Stimulated activated CD4-positive, alpha-beta T cell treated with anti-CD3 and anti-CD28 coated beads, Interleukin-15, amount 100 ng/mL, for 48 hours (primary cell): ENCODE measurements around the gene CTSD.

Experiments
- DNase-seq, 2 donors: peaks; one replicate each; pipeline ENCODE4 v3.0.0-alpha.2; 2020; ENCODE audit warnings: low read depth in 2 of 2

The CTSD gene

DNA sequence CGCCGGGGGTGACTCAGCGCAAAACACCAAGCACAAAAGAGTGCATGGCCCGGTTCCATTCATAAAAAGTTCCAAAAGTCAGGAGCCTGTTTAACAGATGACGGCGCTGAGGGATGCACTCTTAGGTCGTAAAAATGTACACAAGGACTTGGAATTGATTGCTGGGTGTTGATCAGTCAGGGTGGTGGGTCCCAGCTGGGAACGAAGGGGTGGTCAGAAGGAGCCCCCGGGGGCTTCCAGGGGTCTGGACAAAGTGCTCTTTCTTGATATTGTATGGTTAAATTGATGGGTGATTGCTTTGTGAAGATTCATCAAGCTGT lies 34.1 kb downstream of the CTSD start:
- no peak for DNase-seq

DNA sequence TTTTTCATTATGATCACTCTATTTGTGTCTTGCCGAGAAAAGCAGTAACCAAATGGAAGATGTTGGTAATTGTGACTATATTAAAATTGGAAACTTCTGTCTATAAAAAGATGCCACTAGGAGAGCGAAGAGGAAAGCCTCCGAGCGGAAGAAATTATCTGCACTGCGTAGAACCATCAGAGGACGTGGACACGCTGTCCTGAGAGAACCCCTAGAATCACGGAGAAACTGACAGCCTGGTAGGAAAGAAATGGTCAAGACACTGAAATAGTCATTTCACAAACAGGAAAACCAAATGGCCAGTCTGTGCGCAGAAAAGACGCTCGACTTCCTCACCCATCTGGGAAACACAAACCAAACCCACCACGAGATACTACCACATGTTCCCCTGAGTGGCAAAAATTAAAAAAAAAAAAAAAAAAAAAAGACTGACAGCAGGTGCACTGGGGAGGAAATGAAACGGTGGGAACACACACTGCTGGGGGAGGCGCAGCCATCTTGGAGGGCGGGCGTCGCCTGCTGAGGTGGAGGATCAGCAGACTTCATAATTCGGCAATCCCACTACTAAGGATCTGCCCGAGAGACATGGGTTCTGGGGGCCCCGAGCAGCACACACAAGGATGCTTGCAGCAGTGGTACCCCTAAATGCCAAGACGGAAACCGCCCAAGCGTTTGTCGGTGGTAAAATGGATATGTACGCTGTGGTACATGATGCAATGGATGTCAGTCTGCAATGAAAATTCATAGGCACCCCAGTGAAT lies 34.6 kb downstream of the CTSD start:
- DNase-seq = no peak

DNA sequence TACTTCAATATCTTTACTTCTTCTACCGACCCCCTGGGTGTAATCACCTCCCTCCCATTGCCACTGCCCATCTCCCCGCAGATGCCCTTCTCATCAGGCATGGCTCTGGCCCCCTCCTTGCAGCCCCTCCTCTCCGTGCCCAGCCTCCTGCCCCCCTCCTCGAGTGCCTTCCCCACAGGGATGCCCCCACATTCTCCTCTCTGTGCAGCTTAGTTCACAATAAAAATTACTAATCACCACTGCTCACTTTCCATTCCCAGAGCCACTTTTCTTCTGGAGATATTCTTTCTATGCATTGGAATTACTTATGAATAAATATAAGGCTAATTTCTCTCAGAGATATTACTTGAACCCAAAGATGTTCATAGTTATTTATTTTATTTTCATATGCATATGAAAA lies 35.4 kb downstream of the CTSD start:
- DNase-seq = no peak

DNA sequence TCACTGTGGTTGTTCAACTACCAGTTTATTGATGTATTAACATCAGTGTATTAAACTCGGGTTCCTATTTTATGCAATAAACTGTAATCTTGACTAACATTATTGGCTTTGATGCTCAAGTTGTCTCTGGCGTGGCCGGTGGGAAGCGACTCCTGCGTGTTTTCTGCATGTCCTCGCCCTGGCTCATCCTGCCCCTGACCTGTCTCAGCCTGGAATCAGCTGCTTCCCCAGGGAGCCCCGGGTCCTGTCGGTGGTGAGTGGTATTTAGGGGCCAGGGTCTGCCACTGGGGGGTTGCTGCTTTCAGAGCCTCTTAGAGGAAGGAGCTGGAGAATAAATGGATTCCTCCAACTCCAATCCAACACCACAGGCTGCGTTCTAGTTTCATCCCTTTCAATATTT lies 35.9 kb downstream of the CTSD start:
- DNase-seq = no peak

DNA sequence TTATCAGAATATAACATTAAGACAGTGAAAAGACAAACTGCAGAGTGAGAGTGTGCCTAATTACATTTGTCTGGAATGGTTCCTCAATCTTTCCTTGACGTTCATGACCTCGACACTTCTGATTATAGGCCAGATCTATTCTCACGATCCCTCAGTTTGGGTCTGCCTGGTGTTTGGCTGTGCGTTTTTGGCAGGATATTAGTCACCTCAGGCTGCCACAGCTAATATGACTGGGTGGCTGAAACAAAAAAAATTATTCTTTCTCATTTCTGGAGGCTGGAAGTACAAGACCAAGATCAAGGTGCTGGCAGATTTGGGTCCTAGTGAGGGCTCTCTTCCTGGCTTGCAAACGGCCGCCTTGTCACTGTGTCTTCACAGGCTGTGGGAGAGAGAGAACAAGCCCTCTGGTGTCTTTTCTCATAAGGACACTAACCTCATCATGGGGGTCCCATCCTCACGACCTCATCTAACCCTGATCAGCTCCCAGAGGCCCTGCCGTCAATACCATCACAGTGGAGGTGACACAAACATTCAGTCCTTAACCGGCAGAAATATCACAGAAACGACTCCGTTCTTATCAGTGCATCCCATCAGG lies 36.5 kb downstream of the CTSD start:
- no peak for DNase-seq

DNA sequence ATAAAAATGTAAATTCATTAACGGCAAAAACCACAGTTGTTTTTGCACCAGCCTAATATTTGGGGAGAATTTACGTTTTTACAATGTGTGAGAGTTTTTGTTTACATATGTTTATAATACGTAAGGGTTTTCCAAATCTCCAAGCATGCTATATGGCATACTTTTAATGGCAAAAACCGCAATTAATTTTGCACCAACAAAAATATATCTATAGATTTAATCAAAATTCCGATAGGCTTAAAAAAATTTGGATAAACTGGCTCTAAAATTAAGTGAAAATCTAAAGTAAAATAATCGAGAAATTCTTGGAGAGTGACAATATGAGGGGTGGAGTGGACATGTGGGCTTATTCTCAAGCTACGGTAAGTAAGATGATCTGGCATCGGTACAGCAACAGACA lies 43.9 kb downstream of the CTSD start:
- no peak for DNase-seq

DNA sequence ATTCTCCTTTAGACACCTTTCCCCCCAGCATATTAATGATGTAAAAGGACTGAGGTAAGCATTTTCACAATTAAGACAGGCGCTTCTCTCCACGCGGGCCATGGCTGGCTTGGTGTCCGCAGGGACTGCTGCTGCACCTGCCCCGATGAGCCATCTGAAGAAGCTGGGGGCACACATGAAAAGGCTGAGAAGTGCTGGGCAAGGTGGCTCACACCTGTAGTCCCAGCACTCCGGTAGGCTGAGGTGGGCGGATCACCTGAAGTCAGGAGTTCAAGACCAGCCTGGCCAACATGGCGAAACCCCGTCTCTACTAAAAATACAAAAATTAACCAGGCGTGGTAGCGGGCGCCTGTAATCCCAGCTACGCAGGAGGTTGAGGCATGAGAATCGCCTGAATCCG lies 45.4 kb downstream of the CTSD start:
- no peak for DNase-seq

DNA sequence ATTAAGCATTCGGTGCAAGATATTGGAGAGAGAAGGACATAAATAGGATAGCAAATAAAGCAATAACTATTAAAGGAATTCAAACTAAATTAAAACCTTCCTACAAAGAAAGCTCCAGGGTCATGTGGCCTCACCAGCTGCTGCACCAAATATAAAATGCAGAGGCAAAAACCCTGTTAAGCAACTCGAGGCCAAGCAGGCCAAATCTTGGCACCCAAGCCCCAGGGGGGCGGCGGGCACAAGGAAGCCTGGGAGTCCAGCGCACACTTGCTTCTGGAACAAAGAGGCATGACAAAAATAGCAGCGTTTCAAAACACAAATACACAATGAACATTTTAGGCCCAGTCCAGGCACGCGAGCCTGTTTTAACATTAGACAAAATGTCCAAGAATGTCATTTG lies 46.0 kb downstream of the CTSD start:
- DNase-seq = no peak

DNA sequence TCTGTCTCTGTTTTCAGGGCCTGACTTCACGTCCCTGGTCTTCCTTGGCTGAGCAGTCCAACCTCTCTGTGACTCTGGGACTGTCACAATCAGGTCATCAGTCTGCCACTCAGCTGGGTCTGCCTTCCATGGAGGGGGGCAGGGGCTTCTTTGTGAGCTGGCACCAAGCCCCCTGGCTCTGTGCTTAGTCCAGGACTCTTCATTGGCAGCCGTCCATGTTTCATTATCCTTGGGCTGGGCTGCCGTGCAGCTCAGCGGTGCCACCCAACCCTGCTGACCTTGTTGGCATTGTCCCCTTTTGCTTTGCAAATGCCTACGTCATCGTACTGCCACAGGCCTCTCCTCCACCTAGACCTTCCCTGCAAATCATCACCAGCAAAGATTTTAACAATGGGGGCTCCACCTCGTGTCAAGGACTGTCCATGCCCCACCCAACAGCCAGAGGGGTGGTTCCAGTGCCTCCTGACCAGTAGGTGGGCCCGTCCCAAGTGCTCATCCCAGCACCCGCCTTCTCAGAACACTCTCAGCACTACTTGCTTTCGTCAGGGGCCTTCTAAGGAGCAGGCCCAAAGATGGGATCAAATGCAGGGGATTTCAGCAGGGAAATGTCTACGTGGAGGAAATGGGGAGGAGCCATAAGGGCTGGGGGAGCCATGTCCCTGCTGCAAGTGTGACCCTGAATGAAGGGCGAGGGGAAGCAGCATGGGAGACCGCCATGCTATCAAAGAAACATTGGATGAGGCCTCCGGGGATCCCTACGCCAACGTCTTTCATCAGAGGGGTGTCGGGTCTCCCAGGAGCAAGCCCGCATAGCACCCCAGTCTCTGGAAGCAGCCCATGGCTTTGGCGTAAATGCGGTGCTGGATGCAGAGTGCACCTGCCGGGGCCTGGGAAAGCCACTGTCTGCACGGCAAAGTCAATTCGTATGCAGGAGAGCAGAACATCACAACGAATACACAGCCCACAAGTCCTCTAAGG lies 48.5 kb downstream of the CTSD start:
- no peak for DNase-seq

DNA sequence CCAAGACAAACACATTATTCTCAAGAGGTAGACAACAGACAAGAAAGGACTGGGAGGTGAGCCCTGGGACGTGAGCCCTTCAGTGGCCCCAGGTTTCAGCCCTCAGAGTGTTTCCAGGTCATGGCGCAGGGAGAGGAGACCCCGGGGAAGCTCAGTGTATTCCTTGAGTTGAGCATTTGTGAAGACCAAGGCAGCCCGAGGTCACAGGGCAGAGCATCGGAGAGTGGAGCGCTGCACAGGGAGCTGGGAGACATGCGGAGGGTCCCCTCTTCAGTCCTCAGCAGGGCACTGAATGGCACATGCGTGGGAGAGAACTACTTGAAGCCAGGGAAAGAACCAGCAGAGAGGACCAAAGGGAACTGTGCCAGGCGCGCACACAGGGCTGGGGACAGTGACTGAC lies 55.0 kb downstream of the CTSD start:
- no peak for DNase-seq

DNA sequence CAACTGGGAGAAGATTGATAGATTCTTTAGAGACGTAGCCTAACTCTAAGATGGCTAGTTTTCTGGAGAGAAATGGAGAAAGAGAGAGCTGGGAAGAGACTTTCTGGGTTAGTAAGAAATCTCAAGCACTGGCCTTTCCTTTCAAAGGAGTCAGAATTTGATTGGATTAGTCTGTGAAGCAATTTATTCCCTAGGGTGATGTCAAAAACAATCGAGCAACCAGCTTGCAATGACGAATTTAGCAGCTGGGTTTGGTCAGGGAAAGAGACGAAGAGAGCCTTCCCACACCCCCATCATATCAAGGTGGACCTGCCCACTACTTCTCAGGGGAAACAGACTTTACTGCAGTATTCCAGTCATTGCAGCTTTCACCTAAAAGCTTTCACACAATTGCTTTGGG lies 56.0 kb downstream of the CTSD start:
- no peak for DNase-seq

DNA sequence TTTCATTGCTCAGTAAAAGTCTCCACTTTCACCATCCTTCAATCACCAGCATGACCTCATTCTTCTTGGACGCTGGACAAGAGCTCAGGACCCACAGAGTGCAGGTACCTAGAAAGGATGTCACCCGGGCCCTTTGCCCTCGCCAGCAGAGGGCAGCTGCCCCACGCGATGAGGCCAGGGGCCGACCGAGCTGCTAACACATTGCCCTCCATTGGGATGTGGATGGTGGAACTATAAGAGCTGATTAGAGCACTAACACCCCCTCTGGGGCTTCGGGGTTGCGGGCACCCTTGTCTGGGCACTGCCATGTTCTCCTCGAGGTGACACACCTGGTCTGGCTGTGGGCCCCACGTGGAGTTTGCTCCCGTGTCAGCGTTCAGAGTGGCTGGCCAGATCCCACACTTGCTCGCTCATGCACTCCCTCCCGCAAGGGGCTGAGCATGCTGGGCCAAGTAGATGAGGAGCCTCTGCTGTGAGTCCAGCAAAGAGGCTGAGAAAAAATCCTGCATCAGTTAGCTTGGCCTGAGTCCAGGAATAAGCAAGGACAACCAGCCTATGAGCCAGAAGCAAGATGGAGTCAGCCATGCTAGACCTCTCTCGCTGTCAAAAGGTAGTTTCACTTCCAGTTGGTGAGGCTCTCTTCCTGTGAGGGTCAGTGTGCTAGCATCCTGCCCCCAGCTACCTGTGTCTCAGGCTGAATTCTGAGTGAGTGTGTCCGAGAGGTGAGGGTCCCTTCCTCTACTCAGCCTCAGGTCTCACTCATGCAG lies 56.9 kb downstream of the CTSD start:
- no peak for DNase-seq

DNA sequence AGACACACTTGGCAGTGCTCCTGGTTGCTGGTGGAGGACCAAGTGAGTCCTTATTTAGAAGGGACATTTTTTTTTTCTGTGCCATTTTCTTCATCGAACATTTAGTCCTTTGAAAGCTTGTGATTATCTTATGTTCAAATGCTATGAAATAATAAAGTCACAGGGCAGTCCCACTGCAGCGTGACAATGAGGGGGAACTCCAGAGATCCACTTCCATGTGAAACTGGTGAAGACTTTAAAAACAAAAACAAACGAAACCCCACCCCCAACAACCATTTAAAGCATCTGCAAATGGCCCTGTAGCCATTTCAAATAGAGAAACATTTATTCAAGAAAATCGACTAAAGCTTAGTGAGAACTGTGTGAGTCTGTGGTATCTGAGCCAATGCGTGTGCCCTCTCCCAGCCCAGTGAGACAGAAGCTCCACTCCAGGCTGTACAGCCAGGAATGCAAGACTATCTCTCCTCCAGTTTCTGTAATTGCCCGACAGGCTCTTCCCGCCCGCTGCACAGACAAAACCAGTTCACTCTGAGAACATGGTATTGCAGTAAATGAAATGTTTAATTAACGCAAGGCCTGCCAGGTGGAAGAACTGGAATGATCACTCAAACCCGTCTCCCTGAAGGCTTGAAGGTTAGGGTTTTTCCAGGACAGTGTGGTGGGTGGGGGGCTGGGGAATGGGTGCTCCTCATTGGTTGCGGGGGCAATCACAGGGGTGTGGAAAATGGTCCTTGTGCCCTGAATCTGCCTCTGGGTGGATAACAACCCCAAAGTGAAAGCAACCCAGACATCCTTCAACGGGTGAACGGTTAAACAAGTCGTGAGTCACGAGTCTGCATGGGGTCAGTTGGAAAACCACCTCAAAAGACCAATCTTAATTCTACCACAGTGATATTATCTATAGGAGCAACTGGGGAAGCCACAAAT lies 58.3 kb downstream of the CTSD start:
- DNase-seq = no peak

DNA sequence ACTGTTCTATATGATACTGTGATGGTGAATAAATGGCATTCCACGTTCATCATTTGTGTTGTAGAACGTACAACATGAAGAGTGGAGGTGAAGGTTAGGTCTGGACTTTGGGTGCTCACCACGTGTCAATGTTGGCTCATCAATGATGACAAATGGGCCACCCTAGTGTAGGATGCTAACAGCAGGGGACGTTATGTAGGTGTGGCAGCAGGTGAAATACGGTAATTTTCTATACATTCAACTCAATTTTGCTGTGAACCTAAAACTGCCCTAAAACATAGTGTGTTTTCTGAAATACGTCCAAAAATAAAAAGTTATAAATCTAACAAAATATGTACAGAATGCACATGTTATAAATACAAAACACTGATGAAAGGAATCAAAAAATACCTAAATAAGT lies 60.6 kb downstream of the CTSD start:
- DNase-seq = no peak
